Measurements from ENCODE around the gene CPEB1. TPM values are rescaled to one million over a fixed set of nuclear protein-coding genes. Genes with fewer than 3 reads are reported as not detected.

The CPEB1 gene
- total and polyA plus RNA-seq, 2 of the 13 experiments (the other 11 are each of a cell fraction or from before 2014, with no cell fraction given): 0.03 to 0.07 TPM

DNA sequence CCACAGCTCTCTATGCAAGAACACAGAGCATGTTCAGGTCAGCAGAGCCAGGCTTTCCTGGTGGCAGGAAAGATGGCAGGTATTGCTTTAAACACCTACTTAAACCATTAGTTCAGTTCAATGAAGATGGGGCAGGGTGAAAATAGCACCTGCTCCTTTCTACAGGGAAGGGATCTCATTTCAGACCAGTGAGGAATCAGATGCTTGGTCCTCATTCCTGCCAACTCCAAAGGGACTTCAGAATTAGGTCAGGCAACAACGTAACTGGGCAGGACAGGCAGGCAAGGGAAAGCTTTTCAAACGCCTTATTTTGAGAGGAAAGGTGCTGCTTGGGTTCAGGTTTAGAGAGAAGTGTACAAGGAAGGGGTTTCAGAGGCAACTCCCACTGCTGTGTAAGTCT, 94.3 kb downstream of the CPEB1 start:
- Histone ChIP-seq H3K9ac (ENCODE audit: insufficient read depth, low read depth, low read length) (no peak overlapping the region), H3K27me3 (ENCODE audit: control insufficient read depth in 1 of 2, insufficient read depth in 2 of 2, low read length in 2 of 2) (peaks cover 0 to 1% of the 10 kb centered on the region in 2 experiments; a peak in 4 of 5 replicates), H3K27ac (ENCODE audit: extremely low read length, insufficient read depth, low read length) (no peak overlapping the region), H3K9me3 (ENCODE audit: low read length) (no peaks in the 10 kb centered on the region), H3K36me3 (replicated peaks in 1 of 2; ENCODE audit: control insufficient read depth in 1 of 2, insufficient read depth in 2 of 2, low read length in 2 of 2) (no peaks in the 10 kb centered on the region), H3K4me3 (replicated peaks in 1 of 3; ENCODE audit: insufficient read depth in 1 of 3, low read depth in 2 of 3, low read length in 3 of 3) (no peak overlapping the region), H3K79me2 (ENCODE audit: insufficient read depth, low read length) (no peaks in the 10 kb centered on the region), H2AFZ (ENCODE audit: low read length) (no peak overlapping the region), H3K4me1 (ENCODE audit: insufficient read depth, low read length) (no peaks in the 10 kb centered on the region), H4K20me1 (ENCODE audit: insufficient read depth, low read length) (no peaks in the 10 kb centered on the region), H3K4me2 (ENCODE audit: low read depth, low read length) (no peak overlapping the region)
- no peak for FAIRE-seq
- no peak for DNase-seq (ENCODE audit: low spot score)
- in situ Hi-C loops (cut with HindIII; ENCODE audit: extremely low pct_ligation_motif_present, low pct_unique_long_range_greater_than_20kb) (no loop called here), intact Hi-C loops (cut with micrococcal nuclease; ENCODE audit: unreplicated experiment) (no loop called here)
- POLR2A ChIA-PET: no interaction called here
- WGBS (ENCODE audit: low lambda C conversion rate): 0% methylated on average over 2 of the region's 2 CpGs
- TF ChIP-seq MTERF4 (CRISPR knock-in tag; IDR thresholded peaks at IDR 0.05): no peak
- TF ChIP-seq, protein P1, sequence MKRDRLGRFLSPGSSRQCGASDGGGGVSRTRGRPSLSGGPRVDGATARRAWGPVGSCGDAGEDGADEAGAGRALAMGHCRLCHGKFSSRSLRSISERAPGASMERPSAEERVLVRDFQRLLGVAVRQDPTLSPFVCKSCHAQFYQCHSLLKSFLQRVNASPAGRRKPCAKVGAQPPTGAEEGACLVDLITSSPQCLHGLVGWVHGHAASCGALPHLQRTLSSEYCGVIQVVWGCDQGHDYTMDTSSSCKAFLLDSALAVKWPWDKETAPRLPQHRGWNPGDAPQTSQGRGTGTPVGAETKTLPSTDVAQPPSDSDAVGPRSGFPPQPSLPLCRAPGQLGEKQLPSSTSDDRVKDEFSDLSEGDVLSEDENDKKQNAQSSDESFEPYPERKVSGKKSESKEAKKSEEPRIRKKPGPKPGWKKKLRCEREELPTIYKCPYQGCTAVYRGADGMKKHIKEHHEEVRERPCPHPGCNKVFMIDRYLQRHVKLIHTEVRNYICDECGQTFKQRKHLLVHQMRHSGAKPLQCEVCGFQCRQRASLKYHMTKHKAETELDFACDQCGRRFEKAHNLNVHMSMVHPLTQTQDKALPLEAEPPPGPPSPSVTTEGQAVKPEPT (CRISPR knock-in tag; IDR thresholded peaks at IDR 0.05; ENCODE audit: low read depth): no peak
- TF ChIP-seq ZNF10 (CRISPR knock-in tag; IDR thresholded peaks at IDR 0.05; ENCODE audit: borderline replicate concordance, low read depth): no peak
- TF ChIP-seq, protein P2, sequence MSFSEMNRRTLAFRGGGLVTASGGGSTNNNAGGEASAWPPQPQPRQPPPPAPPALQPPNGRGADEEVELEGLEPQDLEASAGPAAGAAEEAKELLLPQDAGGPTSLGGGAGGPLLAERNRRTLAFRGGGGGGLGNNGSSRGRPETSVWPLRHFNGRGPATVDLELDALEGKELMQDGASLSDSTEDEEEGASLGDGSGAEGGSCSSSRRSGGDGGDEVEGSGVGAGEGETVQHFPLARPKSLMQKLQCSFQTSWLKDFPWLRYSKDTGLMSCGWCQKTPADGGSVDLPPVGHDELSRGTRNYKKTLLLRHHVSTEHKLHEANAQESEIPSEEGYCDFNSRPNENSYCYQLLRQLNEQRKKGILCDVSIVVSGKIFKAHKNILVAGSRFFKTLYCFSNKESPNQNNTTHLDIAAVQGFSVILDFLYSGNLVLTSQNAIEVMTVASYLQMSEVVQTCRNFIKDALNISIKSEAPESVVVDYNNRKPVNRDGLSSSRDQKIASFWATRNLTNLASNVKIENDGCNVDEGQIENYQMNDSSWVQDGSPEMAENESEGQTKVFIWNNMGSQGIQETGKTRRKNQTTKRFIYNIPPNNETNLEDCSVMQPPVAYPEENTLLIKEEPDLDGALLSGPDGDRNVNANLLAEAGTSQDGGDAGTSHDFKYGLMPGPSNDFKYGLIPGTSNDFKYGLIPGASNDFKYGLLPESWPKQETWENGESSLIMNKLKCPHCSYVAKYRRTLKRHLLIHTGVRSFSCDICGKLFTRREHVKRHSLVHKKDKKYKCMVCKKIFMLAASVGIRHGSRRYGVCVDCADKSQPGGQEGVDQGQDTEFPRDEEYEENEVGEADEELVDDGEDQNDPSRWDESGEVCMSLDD (CRISPR knock-in tag; IDR thresholded peaks at IDR 0.05; ENCODE audit: borderline replicate concordance): no peak
- TF ChIP-seq ZNF652 (CRISPR knock-in tag; IDR thresholded peaks at IDR 0.05; ENCODE audit: borderline replicate concordance, low read depth): no peak
- TF ChIP-seq SNRNP70 (IDR thresholded peaks at IDR 0.05; ENCODE audit: low read depth, low read length): no peak
- no peak for TF ChIP-seq ZNF639 (CRISPR knock-in tag; conservative IDR thresholded peaks at IDR 0.05)
- BruUV-seq (replicated peaks): no TSS peak
- ATAC-seq: no peak
- CTCF ChIA-PET (ENCODE audit: low intra/inter-chr PET ratio, low total read pairs): no interaction called here

All from HepG2 (cell line).